ENCODE data around the gene IQCK. TPM values are rescaled to one million over a fixed set of nuclear protein-coding genes. Genes with fewer than 3 reads are reported as not detected.
A peak's percentile ranks its signal among the peaks of the same experiment; 100 is the strongest.

The IQCK gene
- total RNA-seq, 2 donors from 2014 or later = 7.9 to 9.5 TPM

- DNase-seq (ENCODE audit: low spot score) = peak; percentile 83
- intact Hi-C loops (cut with DNase I) = loop anchor here (2.0 to 10.0 kb wide), 3 partner anchors 181 to 291 kb away; no protein-coding TSS in a partner anchor
Observed at GRCh38 chr16:19885451-19886072, 167.5 kb downstream of the IQCK start.

- intact Hi-C loops (cut with DNase I) = loop anchor here (2.0 to 10.0 kb wide), 3 partner anchors 182 to 292 kb away; no protein-coding TSS in a partner anchor
- DNase-seq (ENCODE audit: low spot score) = peak; percentile 92
Observed at GRCh38 chr16:19886073-19886941, 168.2 kb downstream of the IQCK start.

- intact Hi-C loops (cut with DNase I) = loop anchor here in 1 of 2 donors (10.0 kb wide), 2 partner anchors 184 to 294 kb away; no protein-coding TSS in a partner anchor
Observed at GRCh38 chr16:19888834-19889233, 170.8 kb downstream of the IQCK start.

GRCh38 chr16:19890901-19891300, 172.8 kb downstream of the IQCK start:
- no peak for DNase-seq (ENCODE audit: low spot score)
- intact Hi-C loops (cut with DNase I) = no loop called here

More at GRCh38 chr16:19888834-19889233, 170.8 kb downstream of the IQCK start:
- no peak for DNase-seq (ENCODE audit: low spot score)

- intact Hi-C loops (cut with DNase I) = no loop called here
- no peak for DNase-seq (ENCODE audit: low spot score)
Observed at GRCh38 chr16:19892902-19893301, 174.8 kb downstream of the IQCK start.

GRCh38 chr16:19894586-19894985, 176.5 kb downstream of the IQCK start:
- DNase-seq (ENCODE audit: low spot score) = no peak
- intact Hi-C loops (cut with DNase I) = no loop called here

GRCh38 chr16:19896951-19897350, 178.9 kb downstream of the IQCK start:
- intact Hi-C loops (cut with DNase I) = no loop called here
- DNase-seq (ENCODE audit: low spot score) = no peak

GRCh38 chr16:19898166-19898565, 180.1 kb downstream of the IQCK start:
- intact Hi-C loops (cut with DNase I) = no loop called here
- no peak for DNase-seq (ENCODE audit: low spot score)

GRCh38 chr16:19898924-19899604, 181.0 kb downstream of the IQCK start:
- no peak for DNase-seq (ENCODE audit: low spot score)
- intact Hi-C loops (cut with DNase I) = no loop called here

- DNase-seq (ENCODE audit: low spot score) = no peak
- intact Hi-C loops (cut with DNase I) = no loop called here
Observed at GRCh38 chr16:19899605-19899955, 181.5 kb downstream of the IQCK start.

- no peak for DNase-seq (ENCODE audit: low spot score)
- intact Hi-C loops (cut with DNase I) = loop anchor here in 1 of 2 donors (10.0 kb wide), 1 partner anchor 484 kb away; no protein-coding TSS in a partner anchor
Observed at GRCh38 chr16:19901164-19901563, 183.1 kb downstream of the IQCK start.

- peak; percentile 89 for DNase-seq (ENCODE audit: low spot score)
- intact Hi-C loops (cut with DNase I) = loop anchor here in 1 of 2 donors (10.0 kb wide), 1 partner anchor 477 kb away; no protein-coding TSS in a partner anchor
Observed at GRCh38 chr16:19907161-19907992, 189.3 kb downstream of the IQCK start.

Other genes with a start within 250 kb of the IQCK start
- gene GDE1, start 196.2 kb upstream of the IQCK start, total RNA-seq = 10 to 100 TPM; 47.0 to 53.5 TPM
- gene CCP110, start 194.3 kb upstream of the IQCK start, total RNA-seq = 10 to 100 TPM; 16.1 to 19.2 TPM
- gene VPS35L, start 162.6 kb upstream of the IQCK start, total RNA-seq = 10 to 100 TPM; 51.1 to 53.1 TPM
- gene KNOP1, start within 50 bp of the IQCK start, total RNA-seq = 10 to 100 TPM in 1 of 2 donors, 1 to 10 TPM in 1; 9.5 to 11.0 TPM
- 10 to 100 TPM; 21.9 to 31.4 TPM for gene GPRC5B, start 166.6 kb downstream of the IQCK start, total RNA-seq